Measurements from ENCODE around the gene WDFY4.

DNA sequence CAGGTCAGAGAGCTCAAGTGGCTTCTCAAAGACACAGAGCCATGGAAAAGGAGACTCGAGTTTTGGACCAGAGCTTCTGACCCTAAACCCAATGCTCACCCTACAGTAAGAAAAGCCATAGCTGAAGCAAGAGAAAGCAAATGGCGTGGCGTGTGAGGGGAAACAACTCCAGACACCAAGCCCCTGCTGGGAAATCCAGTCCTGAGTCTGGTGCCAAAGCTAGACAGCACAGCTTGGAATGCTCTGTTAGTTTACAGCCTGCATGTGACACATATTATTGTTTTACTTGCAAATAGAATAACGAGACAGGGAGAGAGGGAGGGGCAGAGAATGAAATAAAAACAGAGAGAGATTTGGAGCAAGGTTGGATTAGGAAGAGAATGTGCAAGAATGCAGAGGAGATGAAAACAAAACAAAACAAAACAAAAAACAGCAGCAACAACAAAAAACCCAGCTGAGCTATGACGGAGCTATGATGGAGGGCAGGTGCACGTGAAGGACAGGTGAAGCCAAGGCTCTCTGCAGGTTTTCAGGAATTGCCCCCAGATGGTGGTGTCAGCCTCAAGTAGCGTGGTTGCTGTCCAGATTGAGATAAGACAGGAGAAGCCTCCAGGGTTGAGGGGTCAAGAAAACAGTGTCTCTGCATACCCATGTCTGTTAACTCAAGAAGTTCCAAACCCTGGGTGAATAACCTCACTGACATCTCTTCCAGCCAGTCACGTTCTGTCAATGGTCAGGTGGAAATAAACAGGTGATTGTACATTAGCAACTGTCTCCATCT lies 324.7 kb downstream of the WDFY4 start:
- TF ChIP-seq EP300 (IDR thresholded peaks at IDR 0.05; ENCODE audit: low read depth in 2 of 2, low read length in 2 of 2), result no peak
- no peak for TF ChIP-seq EP300 (CRISPR knock-in tag; IDR thresholded peaks at IDR 0.05; ENCODE audit: borderline replicate concordance)
- no peak for TF ChIP-seq KDM2A (CRISPR knock-in tag; IDR thresholded peaks at IDR 0.05; ENCODE audit: borderline replicate concordance, low read depth)
- no peak for TF ChIP-seq GABPA (IDR thresholded peaks at IDR 0.05; ENCODE audit: low read depth, low read length)
- no peak for TF ChIP-seq GABPA (CRISPR knock-in tag; IDR thresholded peaks at IDR 0.05; ENCODE audit: low read depth)
- TF ChIP-seq, protein P1, sequence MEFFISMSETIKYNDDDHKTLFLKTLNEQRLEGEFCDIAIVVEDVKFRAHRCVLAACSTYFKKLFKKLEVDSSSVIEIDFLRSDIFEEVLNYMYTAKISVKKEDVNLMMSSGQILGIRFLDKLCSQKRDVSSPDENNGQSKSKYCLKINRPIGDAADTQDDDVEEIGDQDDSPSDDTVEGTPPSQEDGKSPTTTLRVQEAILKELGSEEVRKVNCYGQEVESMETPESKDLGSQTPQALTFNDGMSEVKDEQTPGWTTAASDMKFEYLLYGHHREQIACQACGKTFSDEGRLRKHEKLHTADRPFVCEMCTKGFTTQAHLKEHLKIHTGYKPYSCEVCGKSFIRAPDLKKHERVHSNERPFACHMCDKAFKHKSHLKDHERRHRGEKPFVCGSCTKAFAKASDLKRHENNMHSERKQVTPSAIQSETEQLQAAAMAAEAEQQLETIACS (CRISPR knock-in tag; IDR thresholded peaks at IDR 0.05), result no peak
- no peak for TF ChIP-seq IKZF1 (IDR thresholded peaks at IDR 0.05)

Measured in HepG2 (cell line).